ENCODE data around the gene CFL2.
"Not testable (repeated sequence)": the region's sequence is repeated elsewhere in the genome, so short reads cannot be mapped to it uniquely, and the experiment has no call there.

CFL2 gene

DNA sequence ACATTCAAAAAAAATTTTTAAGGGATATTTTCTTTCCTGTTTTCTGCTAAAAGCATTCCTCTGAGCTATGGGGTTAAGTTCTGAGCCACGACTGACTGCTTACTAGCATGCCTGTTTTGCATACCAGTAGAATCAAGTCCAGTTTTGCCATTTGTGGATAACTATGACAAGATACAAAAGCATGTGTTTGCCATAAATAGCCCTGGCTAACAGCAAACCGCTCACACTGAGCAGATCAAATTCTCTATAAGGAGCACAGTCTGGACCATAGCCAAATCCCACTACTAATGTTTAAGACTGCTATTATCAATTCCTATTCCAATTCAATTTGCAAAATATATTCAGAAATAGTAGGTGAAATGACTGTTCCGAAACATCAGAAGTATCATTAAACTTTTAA is 3.2 kb downstream of the CFL2 start:
- peak; percentile 6 for DNase-seq

DNA sequence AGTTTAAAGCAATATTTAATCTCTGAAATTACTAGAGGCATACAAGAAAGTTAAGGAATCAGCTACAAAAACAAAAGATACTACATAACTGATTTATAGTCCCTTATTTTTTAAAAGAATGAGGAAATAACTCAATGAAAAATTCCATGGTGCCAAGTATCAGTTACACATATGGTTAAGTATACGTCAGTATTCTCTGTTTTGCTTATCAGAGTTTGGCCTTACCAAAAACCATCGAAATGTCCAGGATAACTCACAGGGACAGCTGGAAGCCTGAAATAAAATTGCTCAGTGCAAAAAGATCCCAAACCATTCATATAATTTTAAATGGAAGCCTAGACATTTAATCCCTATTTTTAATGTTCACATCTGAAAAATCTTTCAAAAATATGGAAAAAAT is 3.6 kb downstream of the CFL2 start:
- DNase-seq = no peak

DNA sequence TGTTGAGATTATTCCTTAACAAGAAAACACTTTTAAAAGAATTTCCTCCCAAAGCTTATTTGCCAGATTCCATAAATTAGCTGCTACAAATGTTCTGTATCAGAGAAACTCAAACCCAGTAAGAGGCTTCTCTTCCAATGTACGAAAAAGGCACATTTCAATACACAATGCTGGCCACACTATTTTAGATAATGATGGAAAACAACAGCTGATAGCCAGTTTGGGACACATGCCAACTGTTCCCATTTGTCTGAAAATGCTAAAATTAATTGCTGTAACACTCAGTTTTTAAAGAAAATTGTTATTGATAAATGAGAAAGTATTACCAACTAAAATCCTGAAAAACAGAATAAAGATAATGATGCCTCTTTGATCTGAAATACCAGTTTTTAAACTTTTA is 4.4 kb downstream of the CFL2 start:
- no peak for DNase-seq

DNA sequence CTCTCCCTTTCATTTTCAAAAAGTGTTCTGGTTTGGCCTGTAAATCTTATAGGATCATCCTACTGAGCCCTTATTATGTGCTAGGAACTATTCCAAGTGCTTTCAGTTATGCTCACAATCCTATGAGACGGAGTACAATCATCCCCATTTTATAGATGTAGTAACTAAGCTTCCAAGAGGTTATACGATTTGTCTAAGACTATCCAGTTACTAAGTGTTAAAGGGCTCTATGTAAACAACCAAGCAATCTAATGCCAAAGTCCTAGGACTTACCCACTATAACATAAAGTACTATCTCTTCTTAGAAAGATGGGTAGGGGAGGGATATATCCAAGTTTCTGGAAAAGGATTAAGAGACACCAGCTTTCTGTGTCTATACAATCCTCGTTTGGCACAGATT is 6.7 kb downstream of the CFL2 start:
- DNase-seq = no peak

DNA sequence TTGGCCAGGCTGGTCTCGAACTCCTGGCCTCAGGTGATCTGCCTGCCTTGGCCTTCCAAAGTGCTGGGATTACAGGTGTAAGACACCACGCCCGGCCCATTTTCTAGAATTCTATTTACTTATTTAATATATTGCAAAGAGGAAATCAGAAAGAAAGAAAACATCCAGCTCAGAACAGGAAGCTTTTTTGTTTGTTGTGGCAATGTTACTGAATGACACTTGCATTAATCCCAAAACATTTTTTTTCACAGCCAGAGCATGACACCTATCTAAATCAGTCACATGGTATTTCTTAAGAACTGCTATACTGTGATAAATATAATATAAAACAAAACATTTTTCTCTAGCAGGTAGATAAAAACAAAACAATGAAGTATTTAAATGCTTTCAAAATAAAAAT is 12.6 kb downstream of the CFL2 start:
- no peak for DNase-seq

DNA sequence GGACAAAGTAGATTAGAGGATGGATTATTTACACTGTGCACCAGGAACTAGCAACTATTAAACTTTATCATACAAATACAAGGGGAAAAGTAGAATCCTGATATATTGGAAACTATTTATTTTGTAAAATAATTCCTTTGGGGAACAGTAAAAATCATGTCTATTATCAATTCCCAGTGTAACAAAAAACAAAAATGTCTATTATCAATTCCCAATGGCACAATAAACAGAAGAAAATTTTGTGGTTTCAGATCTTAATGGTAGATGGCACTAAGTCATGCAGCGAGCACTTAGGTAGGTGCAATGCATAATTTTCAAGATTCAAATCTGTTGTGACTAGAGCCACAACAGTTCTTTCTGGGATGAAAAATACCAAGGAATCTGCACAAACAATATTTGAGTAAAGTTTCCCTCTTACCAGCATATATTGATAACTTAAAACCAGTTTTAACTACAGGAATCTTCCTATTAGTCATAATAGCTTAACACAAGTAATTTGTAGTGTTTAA is 13.7 kb downstream of the CFL2 start:
- DNase-seq = no peak

DNA sequence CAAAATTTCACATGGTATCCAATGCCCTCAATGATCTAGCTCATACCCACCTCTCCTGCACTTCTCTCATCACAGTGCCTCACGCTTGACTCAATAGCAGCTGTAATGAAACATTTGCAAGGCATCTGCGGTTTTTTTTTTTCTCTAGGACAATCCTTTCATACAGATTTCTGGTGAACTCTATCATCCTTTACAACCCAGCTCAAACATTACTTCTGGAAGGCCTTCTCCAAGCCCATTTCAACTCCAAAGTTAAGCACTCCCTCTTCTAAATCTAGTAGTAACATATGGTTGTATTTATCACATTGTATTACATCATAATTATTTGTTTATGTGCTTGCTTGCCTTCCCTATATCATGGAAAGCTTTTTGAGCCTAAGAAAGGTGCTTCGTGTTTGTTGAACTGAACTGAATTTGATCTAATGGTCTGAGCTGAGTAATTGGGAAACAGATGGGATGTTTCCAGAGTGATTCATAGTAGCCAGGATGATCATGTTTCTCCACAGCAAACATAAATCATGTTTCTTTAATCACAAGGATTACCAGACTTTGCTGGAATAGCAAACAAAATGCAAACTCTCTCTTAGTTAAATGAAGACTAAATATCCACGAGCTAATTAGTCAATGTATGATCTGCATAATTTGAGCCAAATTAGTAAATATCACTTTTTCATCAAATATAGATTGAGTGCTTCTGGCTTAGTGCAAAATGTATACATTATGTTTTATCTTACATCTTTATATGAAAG is 14.3 kb downstream of the CFL2 start:
- no peak for DNase-seq

DNA sequence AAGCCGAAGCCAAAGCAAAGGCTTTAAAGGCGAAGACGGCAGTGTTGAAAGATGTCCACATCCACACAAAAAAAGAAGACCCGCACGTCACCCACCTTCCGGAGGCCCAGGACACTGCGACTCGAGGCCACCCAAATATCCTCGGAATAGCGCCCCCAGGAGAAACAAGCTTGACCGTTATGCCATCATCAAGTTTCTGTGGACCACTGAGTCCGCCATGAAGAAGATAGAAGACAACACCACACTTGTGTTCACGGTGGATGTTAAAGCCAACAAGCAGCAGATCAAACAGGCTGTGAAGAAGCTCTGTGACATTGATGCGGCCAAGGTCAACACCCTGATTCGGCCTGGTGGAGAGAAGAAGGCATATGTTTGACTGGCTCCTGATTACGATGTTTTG is 20.2 kb downstream of the CFL2 start:
- DNase-seq = not testable (repeated sequence)

DNA sequence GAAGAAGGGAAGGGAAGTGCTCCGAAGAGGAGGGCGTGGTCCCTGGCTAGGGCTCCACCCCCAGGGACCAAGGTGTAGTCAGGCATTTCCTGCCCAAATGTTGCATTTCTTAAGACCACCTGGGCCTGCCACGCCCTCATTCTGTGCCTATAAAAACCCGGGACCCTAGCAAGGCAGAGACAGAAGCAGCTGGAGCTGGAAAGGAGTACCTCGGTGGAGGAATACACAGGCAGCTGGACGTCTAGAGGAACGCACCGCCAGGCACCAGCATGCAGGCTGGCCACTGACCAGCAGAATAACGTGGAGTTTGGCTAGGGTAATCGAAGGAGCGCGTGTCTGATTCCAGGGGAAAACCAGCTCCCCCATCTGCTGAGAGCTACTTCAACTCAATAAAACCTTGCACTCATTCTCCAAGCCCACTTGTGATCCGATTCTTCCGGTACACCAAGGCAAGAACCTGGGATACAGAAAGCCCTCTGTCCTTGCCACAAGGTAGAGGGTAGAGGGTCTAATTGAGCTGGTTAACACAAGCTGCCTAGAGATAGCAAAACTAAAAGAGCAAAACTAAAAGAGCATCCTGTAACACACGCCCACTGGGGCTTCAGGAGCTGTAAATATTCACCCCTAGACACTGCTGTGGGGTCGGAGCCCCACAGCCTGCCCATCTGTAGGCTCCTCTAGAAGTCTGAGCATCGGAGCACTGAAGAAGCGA is 21.0 kb downstream of the CFL2 start:
- peak; percentile 38 for DNase-seq

DNA sequence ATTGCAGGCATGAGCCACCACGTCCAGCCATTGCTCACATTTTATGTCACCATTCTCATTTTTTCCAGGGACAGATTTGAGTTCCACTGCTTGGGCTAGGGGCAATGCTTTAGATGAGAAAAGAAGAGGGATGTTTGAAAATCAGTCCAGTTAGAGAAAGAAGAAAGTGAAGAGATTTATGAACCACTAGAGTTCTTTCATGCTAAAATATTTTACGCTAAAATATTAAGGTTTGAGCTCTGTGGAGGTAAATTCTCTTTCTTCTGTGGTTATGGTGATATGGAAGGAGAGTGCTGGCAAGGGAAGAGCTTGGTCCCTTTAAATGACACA is 21.5 kb downstream of the CFL2 start:
- no peak for DNase-seq

DNA sequence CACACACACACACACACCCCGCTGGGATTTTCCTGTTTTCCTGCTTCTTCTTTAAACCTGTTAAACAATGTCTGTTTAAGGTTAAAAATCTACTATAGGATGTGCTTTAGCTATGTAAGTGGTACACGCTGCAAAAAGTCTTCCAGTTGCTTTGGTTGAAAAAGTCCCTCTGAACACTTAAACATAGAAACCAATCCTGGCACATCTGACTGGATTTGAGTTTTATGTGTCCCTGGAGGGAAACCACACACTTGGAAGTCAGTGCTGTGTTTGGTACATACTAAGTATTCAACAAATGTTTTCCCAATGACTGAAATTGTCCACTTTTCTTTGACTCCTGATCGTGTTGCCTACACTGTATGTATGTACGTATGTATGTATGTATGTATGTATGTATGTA is 22.0 kb downstream of the CFL2 start:
- DNase-seq = no peak

DNA sequence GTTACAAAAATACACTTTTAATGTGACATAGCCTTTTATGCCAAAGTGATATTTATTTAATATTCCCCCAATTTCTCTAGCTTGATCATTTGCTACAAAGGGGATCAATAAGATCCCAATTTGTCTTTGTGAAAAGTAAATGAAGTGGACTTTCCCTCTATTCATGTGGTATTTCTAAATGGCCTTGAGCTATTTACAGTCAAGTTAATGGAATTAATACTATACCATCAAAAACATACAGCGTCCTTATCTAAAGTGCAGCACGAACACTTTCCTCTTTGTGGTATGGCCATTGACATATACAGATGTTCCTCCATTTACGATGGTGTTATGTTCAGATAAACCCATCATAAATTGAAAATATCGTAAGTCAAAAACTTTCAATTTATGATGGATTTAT is 23.2 kb downstream of the CFL2 start:
- no peak for DNase-seq

DNA sequence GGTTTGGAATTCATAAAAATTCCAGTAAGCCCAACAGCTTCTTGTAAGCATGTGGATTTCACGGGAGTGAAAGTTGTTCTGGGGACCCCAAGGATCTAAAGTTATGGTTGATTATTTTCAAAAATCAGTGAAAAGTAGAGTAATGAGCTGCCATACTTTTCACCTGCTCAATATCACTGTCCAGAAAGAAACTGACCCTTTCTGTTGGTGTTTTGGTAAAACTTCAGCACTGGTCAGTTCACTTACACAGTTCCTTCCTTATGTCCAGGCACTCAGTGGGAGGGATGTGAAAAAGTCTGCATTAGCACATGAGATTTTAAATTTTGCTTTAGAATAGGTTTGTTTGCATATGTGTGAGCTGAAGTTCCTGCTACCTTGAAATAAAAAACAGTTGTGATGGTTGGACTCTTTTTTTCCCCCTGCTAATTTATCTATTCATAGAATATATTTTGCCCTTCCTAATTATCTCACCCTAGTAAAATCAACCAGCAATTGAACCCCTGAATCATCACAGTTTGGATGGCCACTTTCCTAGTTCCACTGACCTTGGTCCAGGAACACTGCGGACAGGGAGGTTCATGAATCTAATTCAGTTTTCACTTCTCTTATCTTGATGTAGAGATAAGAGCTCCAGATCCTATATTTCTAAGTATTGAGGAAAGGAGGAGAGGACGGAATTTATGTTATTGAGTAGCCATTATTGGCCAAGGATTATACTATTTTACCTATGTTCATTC is 25.8 kb downstream of the CFL2 start:
- no peak for DNase-seq

DNA sequence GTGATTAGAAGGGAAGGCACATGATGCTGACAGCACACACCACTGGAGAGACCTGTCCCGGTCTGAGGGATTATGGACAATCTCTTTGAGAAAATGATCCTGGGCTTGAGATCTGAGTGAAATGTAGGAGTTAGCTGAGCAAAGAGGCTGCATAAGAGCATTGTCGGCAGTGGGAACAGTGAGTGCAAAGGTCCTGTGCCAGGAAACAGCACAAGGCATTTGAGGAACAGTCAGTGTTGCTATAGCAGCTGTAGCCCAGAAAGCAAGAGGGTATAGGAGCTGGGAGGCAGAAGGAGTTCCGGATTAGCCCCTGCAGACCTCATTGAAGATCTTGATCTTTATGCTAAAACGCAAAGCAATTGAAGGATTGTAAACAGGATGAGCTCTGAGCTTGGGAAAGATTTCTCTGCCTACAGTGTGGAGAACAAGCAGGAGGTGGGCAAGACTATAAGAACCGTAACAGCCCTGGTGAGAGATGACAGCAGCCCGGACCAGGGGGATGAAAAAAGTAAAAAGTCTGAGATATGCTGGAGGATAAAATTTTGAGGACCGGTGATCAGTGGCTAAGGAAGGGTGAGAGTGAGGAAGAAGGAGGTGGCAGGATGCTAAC is 28.5 kb downstream of the CFL2 start:
- DNase-seq = no peak

DNA sequence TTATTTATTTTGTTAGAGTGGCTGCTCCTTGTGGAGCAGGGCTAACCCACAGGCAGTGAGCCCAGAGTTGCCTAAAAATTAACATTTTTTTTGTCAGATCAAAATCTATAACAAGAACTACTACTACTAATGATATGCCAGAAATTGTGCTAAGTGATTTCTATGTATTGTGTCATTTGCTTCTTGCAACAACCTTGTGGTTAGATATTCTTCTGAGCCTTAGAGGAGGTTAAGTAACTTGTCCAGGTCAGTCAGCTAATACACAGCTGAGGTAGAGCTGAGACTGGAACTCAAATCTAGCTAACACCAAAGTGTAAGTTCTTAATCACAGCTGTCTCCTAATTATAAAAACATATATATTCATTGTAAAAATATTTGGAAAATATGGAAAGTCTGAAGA is 29.8 kb downstream of the CFL2 start:
- DNase-seq = no peak

DNA sequence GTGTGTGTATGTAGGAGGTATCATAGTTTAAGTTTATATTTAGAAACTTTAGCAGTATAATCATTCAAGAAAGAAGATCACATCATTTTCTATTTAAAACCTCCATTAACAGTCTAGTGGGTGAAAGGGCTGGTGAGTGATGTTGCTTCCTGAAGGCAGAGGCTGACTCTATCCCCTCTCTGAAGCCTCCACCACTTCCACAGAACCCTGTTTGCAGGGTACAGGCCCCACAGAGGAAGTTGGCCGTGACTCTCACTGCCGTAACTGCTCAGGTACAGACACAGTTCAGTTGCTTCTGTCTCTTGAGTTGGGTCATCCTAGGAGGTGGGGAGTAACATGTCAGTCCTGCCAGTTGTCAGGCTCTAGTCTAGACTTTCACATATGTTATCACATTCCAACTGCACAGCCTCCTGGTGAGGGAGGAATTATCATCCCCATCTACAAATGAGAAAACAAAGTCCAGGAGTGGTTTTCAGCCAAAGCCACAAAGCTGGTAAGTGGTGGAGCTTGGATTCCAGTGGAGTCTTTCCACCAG is 31.5 kb downstream of the CFL2 start:
- DNase-seq = no peak

DNA sequence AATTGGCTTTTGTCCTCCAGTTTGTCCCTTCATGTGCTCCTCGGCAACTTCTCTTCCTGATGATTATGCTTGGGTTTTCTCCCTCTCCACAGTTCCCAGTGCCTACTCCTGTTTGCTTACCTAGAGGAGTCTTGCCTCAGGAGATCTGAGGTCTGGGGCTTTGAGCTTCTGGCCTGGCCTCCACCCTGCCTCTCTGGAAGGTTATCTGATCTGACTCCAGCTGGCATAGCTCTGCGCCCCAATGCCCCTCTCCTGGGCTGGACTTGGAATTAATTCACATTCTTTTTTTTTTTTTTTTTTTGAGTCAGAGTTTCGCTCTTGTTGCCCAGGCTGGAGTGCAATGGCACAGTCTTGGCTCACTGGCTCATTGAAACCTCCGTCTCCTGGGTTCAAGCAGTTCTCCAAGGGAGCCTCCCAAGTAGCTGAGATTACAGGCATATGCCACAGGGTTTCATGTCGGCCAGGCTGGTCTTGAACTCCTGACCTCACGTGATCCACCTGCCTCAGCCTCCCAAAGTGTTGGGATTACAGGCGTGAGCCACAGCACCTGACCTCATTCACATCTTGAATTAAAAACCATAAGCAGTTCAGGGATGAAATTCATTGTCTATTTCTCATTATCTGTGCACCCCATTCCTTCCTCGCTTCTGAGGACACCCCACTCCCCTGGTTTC is 33.5 kb downstream of the CFL2 start:
- DNase-seq = no peak

DNA sequence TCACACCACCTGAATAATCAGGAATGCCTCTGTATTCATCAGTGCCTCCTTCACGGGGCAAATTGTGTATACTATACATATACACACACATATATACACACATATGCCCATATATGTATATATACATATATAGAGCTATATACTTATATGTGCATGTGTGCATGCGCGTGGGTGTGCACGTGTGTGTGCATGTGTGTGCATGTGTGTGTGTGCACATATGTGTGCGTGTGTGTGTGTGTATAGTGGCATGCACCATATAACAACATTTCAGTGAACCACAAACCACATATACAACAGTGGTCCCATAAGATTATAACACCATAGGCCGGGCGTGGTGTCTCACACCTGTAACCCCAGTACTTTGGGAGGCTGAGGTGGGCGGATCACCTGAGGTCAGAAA is 35.7 kb downstream of the CFL2 start:
- no peak for DNase-seq

DNA sequence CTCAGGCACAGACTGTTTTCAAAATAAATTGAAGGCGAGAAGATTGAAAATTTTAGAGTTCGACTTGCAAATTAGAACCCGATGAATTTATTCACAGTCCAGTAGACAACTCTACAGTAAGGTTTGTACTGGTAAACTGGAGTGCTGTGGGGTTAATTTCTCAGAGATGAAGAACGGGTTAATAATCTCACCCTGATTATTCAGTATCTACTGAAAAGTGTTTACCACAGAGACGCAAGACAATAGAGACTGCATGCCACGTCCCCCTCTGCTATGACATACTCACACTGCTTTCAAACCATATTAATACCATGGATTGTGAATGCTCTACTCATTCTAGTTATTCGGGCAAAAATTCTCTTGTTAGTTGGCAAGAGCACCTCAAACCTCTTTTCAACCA is 36.1 kb downstream of the CFL2 start:
- no peak for DNase-seq

DNA sequence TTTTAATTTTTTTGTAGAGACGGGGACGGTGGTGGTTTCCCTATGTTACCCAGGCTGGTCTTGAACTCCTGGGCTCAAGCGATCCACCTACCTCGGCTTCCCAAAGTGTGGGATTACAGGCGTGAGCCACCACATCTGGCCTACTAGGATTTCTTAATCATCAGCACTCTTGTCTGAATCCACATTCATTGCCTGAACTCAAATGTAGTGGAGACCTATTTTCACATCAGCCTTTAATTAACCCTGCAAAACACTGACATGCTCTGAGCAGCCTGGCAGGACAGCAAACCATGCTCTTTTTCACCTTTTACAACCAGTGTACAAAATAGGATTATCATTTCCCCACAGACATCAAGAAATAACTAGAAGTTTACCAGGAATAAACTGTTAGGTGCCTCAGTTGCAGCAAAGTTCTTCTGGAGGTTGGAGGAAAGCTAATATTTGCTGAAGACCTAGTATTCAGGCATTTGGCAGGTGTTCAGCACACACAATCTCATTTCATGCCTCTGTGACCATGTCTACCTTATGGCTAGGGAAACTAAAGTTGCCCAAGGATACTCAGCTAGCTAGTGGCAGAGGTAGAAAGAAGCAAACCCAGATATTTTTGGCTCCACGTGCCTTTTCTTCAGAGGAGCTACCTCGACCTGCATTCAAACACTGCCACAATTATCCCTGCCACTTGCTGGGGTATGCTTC is 37.7 kb downstream of the CFL2 start:
- no peak for DNase-seq

DNA sequence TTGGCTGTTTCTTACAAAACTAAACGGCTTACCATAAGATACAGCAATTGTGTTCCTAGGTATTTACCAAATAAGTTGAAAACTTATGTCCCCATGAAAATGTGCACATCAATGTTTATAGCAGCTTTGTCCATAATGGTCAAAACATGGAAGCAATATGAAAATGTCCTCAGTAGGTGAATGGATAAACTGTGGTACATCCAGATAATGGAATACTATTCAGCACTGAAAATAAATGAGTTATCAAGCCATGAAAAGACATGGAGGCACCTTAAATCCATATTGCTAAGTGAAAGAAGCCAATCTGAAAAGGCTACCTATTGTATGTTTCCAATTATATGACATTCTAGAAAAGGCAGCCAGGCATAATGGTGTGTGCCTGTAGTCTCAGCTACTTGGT is 40.7 kb downstream of the CFL2 start:
- DNase-seq = no peak

DNA sequence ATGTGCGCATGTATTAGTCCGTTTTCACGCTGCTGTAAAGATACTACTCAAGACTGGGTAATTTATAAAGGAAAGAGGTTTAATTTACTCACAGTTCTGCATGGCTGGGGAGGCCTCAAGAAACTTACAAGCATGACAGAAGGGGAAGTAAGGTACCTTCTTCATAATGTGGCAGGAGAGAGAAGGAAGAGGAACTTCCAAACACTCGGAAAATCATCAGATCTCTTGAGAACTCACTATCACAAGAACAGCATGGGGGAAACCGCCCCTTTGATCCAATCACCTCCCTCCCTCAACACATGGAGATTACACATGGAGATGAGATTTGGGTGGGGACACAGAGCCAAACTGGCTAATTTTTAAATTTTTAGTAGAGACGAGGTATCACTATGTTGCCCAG is 42.7 kb downstream of the CFL2 start:
- no peak for DNase-seq

Measured in NCI-H748 treated with DMSO at 0.1 percent for 48 hours (cell line).